Stimulated activated naive CD4-positive, alpha-beta T cell (primary cell): Measurements from ENCODE around the gene HIP1R.
A peak's percentile ranks its signal among the peaks of the same experiment; 100 is the strongest.

Experiments
- DNase-seq, 6 experiments: peaks; one replicate each; lab custom pipeline; 2025; lab: John Stamatoyannopoulos, UW

Gene HIP1R

GRCh38 chr12:122847516-122847836 lies 12.2 kb downstream of the HIP1R start:
- no peak for DNase-seq

GRCh38 chr12:122847921-122848421 lies 12.7 kb downstream of the HIP1R start:
- DNase-seq = no peak

GRCh38 chr12:122848471-122849351 lies 13.5 kb downstream of the HIP1R start:
- no peak for DNase-seq

GRCh38 chr12:122849352-122850047 lies 14.2 kb downstream of the HIP1R start:
- DNase-seq = no peak

GRCh38 chr12:122850048-122850445 lies 14.8 kb downstream of the HIP1R start:
- DNase-seq = no peak

GRCh38 chr12:122850695-122851350 lies 15.6 kb downstream of the HIP1R start:
- DNase-seq = no peak

GRCh38 chr12:122851820-122852219 lies 16.6 kb downstream of the HIP1R start:
- DNase-seq = no peak

GRCh38 chr12:122852336-122853275 lies 17.3 kb downstream of the HIP1R start:
- no peak for DNase-seq

- no peak for DNase-seq
Observed at GRCh38 chr12:122853582-122854245, 18.5 kb downstream of the HIP1R start.

- no peak for DNase-seq
Observed at GRCh38 chr12:122854554-122854953, 19.3 kb downstream of the HIP1R start.

- DNase-seq = no peak
Observed at GRCh38 chr12:122855071-122855829, 20.0 kb downstream of the HIP1R start.

- DNase-seq = peak in 1 of 6 experiments; percentile 10
Observed at GRCh38 chr12:122855928-122856831, 20.9 kb downstream of the HIP1R start.

GRCh38 chr12:122856999-122857671 lies 21.9 kb downstream of the HIP1R start:
- no peak for DNase-seq

GRCh38 chr12:122858171-122858570 lies 22.9 kb downstream of the HIP1R start:
- DNase-seq = no peak

- no peak for DNase-seq
Observed at GRCh38 chr12:122858591-122859302, 23.5 kb downstream of the HIP1R start.

- DNase-seq = no peak
Observed at GRCh38 chr12:122859303-122860039, 24.2 kb downstream of the HIP1R start.
